ENCODE results near the gene CCL24. TPM values are rescaled to one million over a fixed set of nuclear protein-coding genes. Genes with fewer than 3 reads are reported as not detected.
"Not testable (repeated sequence)": the region's sequence is repeated elsewhere in the genome, so short reads cannot be mapped to it uniquely, and the experiment has no call there.

Gene CCL24
- polyA plus RNA-seq, result 32.1 TPM
- long read RNA-seq, donor 1, transcript CCL24-201 (3 exons, 582 nt), result major isoform, 26 of 26 reads
- long read RNA-seq, donor 1, partial matches to known transcripts, result 0 of 26 reads
- long read RNA-seq, donor 1, other reads (novel, unspliced or antisense), result 0 of 26 reads
- long read RNA-seq, donor 2, transcript CCL24-201 (3 exons, 582 nt), result major isoform, 29 of 29 reads
- long read RNA-seq, donor 2, partial matches to known transcripts, result 0 of 29 reads
- long read RNA-seq, donor 2, other reads (novel, unspliced or antisense), result 0 of 29 reads
- long read RNA-seq, donor 3, transcript CCL24-201 (3 exons, 582 nt), result major isoform, 11 of 11 reads
- long read RNA-seq, donor 3, partial matches to known transcripts, result 0 of 11 reads
- long read RNA-seq, donor 3, other reads (novel, unspliced or antisense), result 0 of 11 reads
- long read RNA-seq, donor 4, partial matches to known transcripts, result 0 of 3 reads
- long read RNA-seq, donor 4, other reads (novel, unspliced or antisense), result 0 of 3 reads
- long read RNA-seq, donor 5, transcript CCL24-201 (3 exons, 582 nt), result major isoform, 6 of 6 reads
- long read RNA-seq, donor 5, partial matches to known transcripts, result 0 of 6 reads
- long read RNA-seq, donor 5, other reads (novel, unspliced or antisense), result 0 of 6 reads
- long read RNA-seq, donor 6, transcript CCL24-201 (3 exons, 582 nt), result major isoform, 20 of 20 reads
- long read RNA-seq, donor 6, partial matches to known transcripts, result 0 of 20 reads
- long read RNA-seq, donor 6, other reads (novel, unspliced or antisense), result 0 of 20 reads
- long read RNA-seq, donor 7, partial matches to known transcripts, result 0 of 4 reads
- long read RNA-seq, donor 7, other reads (novel, unspliced or antisense), result 0 of 4 reads
- long read RNA-seq, donor 8, transcript CCL24-201 (3 exons, 582 nt), result major isoform, 24 of 26 reads
- long read RNA-seq, donor 8, partial matches to known transcripts, result 0 of 26 reads
- long read RNA-seq, donor 8, other reads (novel, unspliced or antisense), result 0 of 26 reads
- long read RNA-seq, donor 9, transcript CCL24-201 (3 exons, 582 nt), result major isoform, 11 of 11 reads
- long read RNA-seq, donor 9, partial matches to known transcripts, result 0 of 11 reads
- long read RNA-seq, donor 9, other reads (novel, unspliced or antisense), result 0 of 11 reads
- long read RNA-seq, donor 10, transcript CCL24-201 (3 exons, 582 nt), result major isoform, 18 of 23 reads
- long read RNA-seq, donor 10, partial matches to known transcripts, result 5 of 23 reads
- long read RNA-seq, donor 10, other reads (novel, unspliced or antisense), result 0 of 23 reads
- long read RNA-seq, donor 11, transcript CCL24-201 (3 exons, 582 nt), result major isoform, 12 of 12 reads
- long read RNA-seq, donor 11, partial matches to known transcripts, result 0 of 12 reads
- long read RNA-seq, donor 11, other reads (novel, unspliced or antisense), result 0 of 12 reads

- Histone ChIP-seq H3K9me3 (ENCODE audit: control insufficient read depth, low read depth, low read length) (no peaks in the 10 kb centered on the region), H3K27me3 (ENCODE audit: control insufficient read depth, insufficient read depth, low read length) (no peaks in the 10 kb centered on the region), H3K27ac (ENCODE audit: low read length) (no peak within 1 kb of the TSS), H3K36me3 (ENCODE audit: control insufficient read depth, insufficient read depth, low read length) (no peaks in the 10 kb centered on the region), H3K4me3 (ENCODE audit: low read length) (no peak within 1 kb of the TSS), H3K4me1 (ENCODE audit: control insufficient read depth, insufficient read depth, low read length) (no peaks in the 10 kb centered on the region)
- WGBS (ENCODE audit: insufficient coverage, low lambda C conversion rate), result no CpG with 5 or more reads among the region's 7 CpGs
- DNase-seq, result no peak
These were observed at the start of gene CCL24 for GRCh38 chr7:75813781-75814236. TSS of gene CCL24 (minus strand) at chr7:75813806. CDS start at chr7:75813715, 91 bp downstream.

DNA sequence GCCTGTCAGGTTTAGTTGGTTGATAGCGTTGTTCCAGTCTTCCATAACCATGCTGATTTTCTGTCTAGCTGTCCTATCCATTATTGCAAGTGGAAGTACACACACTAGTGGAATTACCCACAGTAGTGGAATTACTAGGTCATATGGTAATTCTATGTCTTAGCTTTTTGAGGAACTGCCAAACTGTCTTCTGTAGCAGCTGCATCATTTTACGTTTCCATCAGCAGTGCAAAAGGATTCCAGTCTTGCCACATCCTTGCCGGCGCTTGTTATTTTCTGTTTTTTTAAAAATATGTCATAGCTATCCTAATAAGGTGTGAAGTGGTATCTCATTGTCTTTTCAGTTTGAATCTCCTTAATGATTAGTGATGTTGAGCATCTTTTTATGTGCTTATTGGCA is 48.0 kb upstream of the CCL24 start:
- Histone ChIP-seq H3K4me3 (ENCODE audit: low read length) (no peak overlapping the region), H3K27ac (ENCODE audit: low read length) (no peak overlapping the region), H3K36me3 (ENCODE audit: control insufficient read depth, insufficient read depth, low read length) (no peaks in the 10 kb centered on the region), H3K9me3 (ENCODE audit: control insufficient read depth, low read depth, low read length) (no peaks in the 10 kb centered on the region), H3K4me1 (ENCODE audit: control insufficient read depth, insufficient read depth, low read length) (no peaks in the 10 kb centered on the region), H3K27me3 (ENCODE audit: control insufficient read depth, insufficient read depth, low read length) (no peaks in the 10 kb centered on the region)
- no peak for DNase-seq
- no CpG with 5 or more reads among the region's 4 CpGs for WGBS (ENCODE audit: insufficient coverage, low lambda C conversion rate)

- Histone ChIP-seq H3K9me3 (ENCODE audit: control insufficient read depth, low read depth, low read length) (no peaks in the 10 kb centered on the region), H3K4me3 (ENCODE audit: low read length) (no peak overlapping the region), H3K4me1 (ENCODE audit: control insufficient read depth, insufficient read depth, low read length) (no peaks in the 10 kb centered on the region), H3K27ac (ENCODE audit: low read length) (no peak overlapping the region), H3K27me3 (ENCODE audit: control insufficient read depth, insufficient read depth, low read length) (no peaks in the 10 kb centered on the region), H3K36me3 (ENCODE audit: control insufficient read depth, insufficient read depth, low read length) (no peaks in the 10 kb centered on the region)
- no peak for DNase-seq
These were observed 44.8 kb upstream of the CCL24 start for GRCh38 chr7:75858410-75858809.

- Histone ChIP-seq H3K36me3 (ENCODE audit: control insufficient read depth, insufficient read depth, low read length) (no peaks in the 10 kb centered on the region), H3K9me3 (ENCODE audit: control insufficient read depth, low read depth, low read length) (no peaks in the 10 kb centered on the region), H3K27ac (ENCODE audit: low read length) (no peak overlapping the region), H3K27me3 (ENCODE audit: control insufficient read depth, insufficient read depth, low read length) (no peaks in the 10 kb centered on the region), H3K4me3 (ENCODE audit: low read length) (no peak overlapping the region), H3K4me1 (ENCODE audit: control insufficient read depth, insufficient read depth, low read length) (no peaks in the 10 kb centered on the region)
- WGBS (ENCODE audit: insufficient coverage, low lambda C conversion rate), result 90% methylated on average over 2 of the region's 6 CpGs
- no peak for DNase-seq
These were observed 42.9 kb upstream of the CCL24 start for GRCh38 chr7:75856536-75856935.

- not testable (repeated sequence) for H3K27ac ChIP-seq (ENCODE audit: low read length); DNase-seq; H3K4me3 ChIP-seq (ENCODE audit: low read length); H3K4me1 ChIP-seq (ENCODE audit: control insufficient read depth, insufficient read depth, low read length); H3K27me3 ChIP-seq (ENCODE audit: control insufficient read depth, insufficient read depth, low read length); H3K9me3 ChIP-seq (ENCODE audit: control insufficient read depth, low read depth, low read length); H3K36me3 ChIP-seq (ENCODE audit: control insufficient read depth, insufficient read depth, low read length)
- no CpG with 5 or more reads among the region's 10 CpGs for WGBS (ENCODE audit: insufficient coverage, low lambda C conversion rate)
These were observed 41.3 kb upstream of the CCL24 start for GRCh38 chr7:75854813-75855345.

- H3K27me3 ChIP-seq (ENCODE audit: control insufficient read depth, insufficient read depth, low read length), result no peaks in the 10 kb centered on the region
- H3K4me1 ChIP-seq (ENCODE audit: control insufficient read depth, insufficient read depth, low read length), result no peaks in the 10 kb centered on the region
- H3K36me3 ChIP-seq (ENCODE audit: control insufficient read depth, insufficient read depth, low read length), result no peaks in the 10 kb centered on the region
- no peak overlapping the region for H3K27ac ChIP-seq (ENCODE audit: low read length)
- no CpG with 5 or more reads among the region's 5 CpGs for WGBS (ENCODE audit: insufficient coverage, low lambda C conversion rate)
- H3K4me3 ChIP-seq (ENCODE audit: low read length), result no peak overlapping the region
- H3K9me3 ChIP-seq (ENCODE audit: control insufficient read depth, low read depth, low read length), result no peaks in the 10 kb centered on the region
- no peak for DNase-seq
These were observed 40.6 kb upstream of the CCL24 start for GRCh38 chr7:75854233-75854632.

- WGBS (ENCODE audit: insufficient coverage, low lambda C conversion rate), result no CpG with 5 or more reads among the region's 4 CpGs
- Histone ChIP-seq H3K36me3 (ENCODE audit: control insufficient read depth, insufficient read depth, low read length) (no peaks in the 10 kb centered on the region), H3K27me3 (ENCODE audit: control insufficient read depth, insufficient read depth, low read length) (no peaks in the 10 kb centered on the region), H3K27ac (ENCODE audit: low read length) (no peak overlapping the region), H3K4me1 (ENCODE audit: control insufficient read depth, insufficient read depth, low read length) (no peaks in the 10 kb centered on the region), H3K9me3 (ENCODE audit: control insufficient read depth, low read depth, low read length) (no peaks in the 10 kb centered on the region), H3K4me3 (ENCODE audit: low read length) (no peak overlapping the region)
- no peak for DNase-seq
These were observed 36.6 kb upstream of the CCL24 start for GRCh38 chr7:75850235-75850634.

DNA sequence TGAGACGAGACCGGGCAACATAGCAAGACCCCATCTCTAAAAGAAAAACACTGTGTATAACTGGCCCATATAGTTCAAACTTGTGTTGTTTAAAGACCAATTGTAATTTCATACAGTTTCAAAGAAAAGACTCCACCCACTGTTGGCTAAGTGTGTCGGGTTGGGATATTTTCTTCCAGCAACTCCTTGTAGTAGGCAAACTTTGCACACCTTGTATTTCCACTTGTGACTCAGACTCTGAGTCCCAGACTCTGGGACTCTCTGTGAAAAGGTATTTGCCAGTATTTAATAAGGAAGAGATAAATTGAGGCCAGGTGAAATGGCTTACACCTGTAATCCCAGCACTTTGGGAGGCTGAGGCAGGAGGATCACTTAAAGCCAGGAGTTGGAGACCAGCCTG is 36.0 kb upstream of the CCL24 start:
- H3K9me3 ChIP-seq (ENCODE audit: control insufficient read depth, low read depth, low read length), result no peaks in the 10 kb centered on the region
- no peak overlapping the region for H3K4me3 ChIP-seq (ENCODE audit: low read length)
- H3K27me3 ChIP-seq (ENCODE audit: control insufficient read depth, insufficient read depth, low read length), result no peaks in the 10 kb centered on the region
- H3K27ac ChIP-seq (ENCODE audit: low read length), result no peak overlapping the region
- no peaks in the 10 kb centered on the region for H3K4me1 ChIP-seq (ENCODE audit: control insufficient read depth, insufficient read depth, low read length)
- no peaks in the 10 kb centered on the region for H3K36me3 ChIP-seq (ENCODE audit: control insufficient read depth, insufficient read depth, low read length)
- DNase-seq, result no peak
- no CpG with 5 or more reads among the region's 3 CpGs for WGBS (ENCODE audit: insufficient coverage, low lambda C conversion rate)

GRCh38 chr7:75847707-75848106 is 34.1 kb upstream of the CCL24 start:
- DNase-seq, result no peak
- no CpG with 5 or more reads among the region's 7 CpGs for WGBS (ENCODE audit: insufficient coverage, low lambda C conversion rate)
- H3K36me3 ChIP-seq (ENCODE audit: control insufficient read depth, insufficient read depth, low read length), result no peaks in the 10 kb centered on the region
- no peaks in the 10 kb centered on the region for H3K9me3 ChIP-seq (ENCODE audit: control insufficient read depth, low read depth, low read length)
- H3K27ac ChIP-seq (ENCODE audit: low read length), result no peak overlapping the region
- H3K4me1 ChIP-seq (ENCODE audit: control insufficient read depth, insufficient read depth, low read length), result peaks cover under 1% of the 10 kb centered on the region
- H3K27me3 ChIP-seq (ENCODE audit: control insufficient read depth, insufficient read depth, low read length), result no peaks in the 10 kb centered on the region
- H3K4me3 ChIP-seq (ENCODE audit: low read length), result no peak overlapping the region

DNA sequence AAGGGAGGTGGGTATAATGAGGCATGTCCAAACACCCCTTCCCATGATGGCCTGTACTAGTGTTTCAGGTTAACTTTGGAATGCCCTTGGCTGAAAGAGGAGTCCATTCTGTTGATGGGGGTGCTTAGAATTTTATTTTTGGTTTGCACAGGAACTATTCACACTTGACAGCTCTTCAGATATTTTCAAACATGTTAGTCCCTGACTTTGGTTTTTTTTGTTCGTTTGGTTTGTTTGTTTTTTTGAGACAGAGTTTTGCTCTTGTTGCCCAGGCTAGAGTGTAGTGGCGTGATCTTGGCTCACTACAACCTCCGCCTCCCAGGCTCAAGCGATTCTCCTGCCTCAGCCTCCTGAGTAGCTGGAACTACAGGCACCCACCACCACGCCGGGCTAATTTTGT is 31.5 kb upstream of the CCL24 start:
- not testable (repeated sequence) for H3K4me3 ChIP-seq (ENCODE audit: low read length); H3K27ac ChIP-seq (ENCODE audit: low read length); H3K4me1 ChIP-seq (ENCODE audit: control insufficient read depth, insufficient read depth, low read length); H3K27me3 ChIP-seq (ENCODE audit: control insufficient read depth, insufficient read depth, low read length); H3K36me3 ChIP-seq (ENCODE audit: control insufficient read depth, insufficient read depth, low read length); DNase-seq; H3K9me3 ChIP-seq (ENCODE audit: control insufficient read depth, low read depth, low read length)
- WGBS (ENCODE audit: insufficient coverage, low lambda C conversion rate), result 40% methylated on average over 1 of the region's 6 CpGs
